Karpas-422 (cell line): ENCODE results near the gene REXO1. TPM values are rescaled to one million over a fixed set of nuclear protein-coding genes. Genes with fewer than 3 reads are reported as not detected.
A peak's percentile ranks its signal among the peaks of the same experiment; 100 is the strongest.
"Not testable (repeated sequence)": the region's sequence is repeated elsewhere in the genome, so short reads cannot be mapped to it uniquely, and the experiment has no call there.

Experiments used
- DNase-seq: peaks from one replicate; pipeline ENCODE4 v3.0.0-alpha.2; 2015
- H2AFZ ChIP-seq: fragments of 200-600 bp; sonication (generic); 2 replicates; pipeline ENCODE4 v1.6.1; 2014; ENCODE audit warnings: antibody characterized with exemption, low read length, mixed read lengths
- H3K27ac ChIP-seq: fragments of 200-600 bp; sonication (generic); 2 replicates; pipeline ENCODE4 v1.5.1; 2014; ENCODE audit warnings: mild to moderate bottlenecking, low read length, moderate library complexity
- H3K27me3 ChIP-seq: fragments of 200-600 bp; sonication (generic); 2 replicates; pipeline ENCODE4 v1.6.1; 2014; ENCODE audit warnings: low read length, mixed read lengths
- H3K36me3 ChIP-seq: fragments of 200-600 bp; sonication (generic); 2 replicates; pipeline ENCODE4 v1.6.1; 2014; ENCODE audit warnings: low read length, mixed read lengths; ENCODE audit not compliant: insufficient read depth
- H3K4me1 ChIP-seq: fragments of 200-600 bp; sonication (generic); 2 replicates; pipeline ENCODE4 v1.6.1; 2014; ENCODE audit warnings: mild to moderate bottlenecking, low read length, mixed read lengths
- H3K4me2 ChIP-seq: fragments of 200-600 bp; sonication (generic); 2 replicates; pipeline ENCODE4 v1.6.1; 2014; ENCODE audit warnings: low read length, low read depth, mild to moderate bottlenecking; ENCODE audit not compliant: poor library complexity, severe bottlenecking
- H3K4me3 ChIP-seq: fragments of 200-600 bp; sonication (generic); 2 replicates; pipeline ENCODE4 v1.5.1; 2014; ENCODE audit warnings: mild to moderate bottlenecking, antibody characterized with exemption, low read length, mixed read lengths
- H3K79me2 ChIP-seq: fragments of 200-600 bp; sonication (generic); 2 replicates; pipeline ENCODE4 v1.6.1; 2014; ENCODE audit warnings: mild to moderate bottlenecking, low read length, mixed read lengths
- H3K9ac ChIP-seq: fragments of 200-600 bp; sonication (generic); 2 replicates; pipeline ENCODE4 v1.6.0; 2014; ENCODE audit warnings: low read length
- H3K9me2 ChIP-seq: fragments of 200-600 bp; sonication (generic), shearing (Covaris generic); replicated peaks from 2 replicates; pipeline ENCODE4 v1.6.0; 2014; ENCODE audit warnings: mild to moderate bottlenecking, low read length, moderate library complexity; ENCODE audit not compliant: insufficient read depth
- H3K9me3 ChIP-seq: fragments of 300-700, 200-600 bp; sonication (generic); 2 replicates; pipeline ENCODE4 v1.6.1; 2014; ENCODE audit warnings: low read length, mixed read lengths
- H4K20me1 ChIP-seq: fragments of 200-600 bp; sonication (generic); 2 replicates; pipeline ENCODE4 v1.6.1; 2014; ENCODE audit warnings: mild to moderate bottlenecking, antibody characterized with exemption, low read length, low read depth; ENCODE audit not compliant: insufficient read depth
- total RNA-seq: library from RNA; depleted of rRNA; stranded (reverse); fragments of >200 nt; shearing (Covaris generic); gene quantifications from 2 replicates; pipeline ENCODE4 v1.2.3, GENCODE V29; 2014; ENCODE audit warnings: low replicate concordance

The REXO1 gene
- total RNA-seq, 1 experiment from 2014 or later = 15.7 TPM

DNA sequence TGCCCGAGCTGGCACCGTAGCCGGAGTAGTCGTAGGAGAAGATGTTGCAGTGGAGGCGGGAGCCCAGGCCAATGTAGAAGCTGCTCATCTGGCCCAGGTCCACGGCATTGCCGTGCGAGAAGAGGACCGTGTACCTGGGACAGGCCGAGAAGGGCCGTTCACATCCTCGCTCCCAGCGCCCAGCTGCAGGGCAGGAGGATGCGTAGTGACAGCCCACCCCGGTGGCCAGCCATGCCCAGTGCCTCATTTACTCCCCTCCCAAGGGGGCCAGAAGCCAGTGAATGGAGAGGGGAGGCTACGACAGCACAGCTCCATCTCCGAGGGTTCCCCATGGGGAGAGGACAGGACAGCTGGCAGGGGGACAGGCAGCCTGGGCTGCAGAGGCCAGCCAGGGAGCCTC, 31.7 kb upstream of the REXO1 start:
- H3K4me2 ChIP-seq, H3K9me3 ChIP-seq, H3K36me3 ChIP-seq, H3K4me3 ChIP-seq, H2AFZ ChIP-seq, H3K9ac ChIP-seq, H3K9me2 ChIP-seq, H3K27me3 ChIP-seq, H3K27ac ChIP-seq: not testable (repeated sequence)
- peaks cover 28% of the 10 kb centered on the region for H3K4me1 ChIP-seq
- DNase-seq = peak; percentile 14
- peaks cover 28% of the 10 kb centered on the region for H4K20me1 ChIP-seq
- H3K79me2 ChIP-seq = peaks cover 49% of the 10 kb centered on the region

DNA sequence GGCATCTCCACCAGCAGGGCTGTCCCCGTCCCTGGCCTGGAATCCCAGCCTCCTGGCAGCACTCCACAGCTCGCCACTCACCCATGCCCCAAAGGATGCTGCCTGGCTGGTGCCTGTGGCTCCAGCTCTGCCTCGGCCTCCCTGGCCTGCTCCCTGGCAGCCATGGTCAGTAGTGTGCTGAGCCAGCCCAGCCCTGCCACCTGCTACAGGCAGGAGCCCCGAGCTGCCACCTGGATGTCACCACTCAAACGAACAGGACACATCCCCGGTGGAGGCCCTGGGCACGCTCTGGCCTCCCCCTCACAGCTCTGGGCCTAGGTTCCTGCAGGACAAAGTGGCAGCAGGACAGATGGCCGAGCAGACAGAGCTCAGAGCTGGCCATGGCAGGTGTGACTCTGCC, 30.3 kb upstream of the REXO1 start:
- not testable (repeated sequence) for H3K9ac ChIP-seq, DNase-seq, H3K27ac ChIP-seq, H3K9me2 ChIP-seq, H3K9me3 ChIP-seq, H3K36me3 ChIP-seq, H3K4me2 ChIP-seq, H2AFZ ChIP-seq, H3K4me3 ChIP-seq, H3K27me3 ChIP-seq
- Histone ChIP-seq H3K4me1 (peaks cover 32% of the 10 kb centered on the region), H4K20me1 (peaks cover 28% of the 10 kb centered on the region), H3K79me2 (peaks cover 49% of the 10 kb centered on the region)

- H3K9ac ChIP-seq, H3K9me3 ChIP-seq, H3K4me2 ChIP-seq, H3K9me2 ChIP-seq, H3K27ac ChIP-seq, H3K27me3 ChIP-seq, H2AFZ ChIP-seq, H3K4me3 ChIP-seq, H3K36me3 ChIP-seq: not testable (repeated sequence)
- DNase-seq = peak; percentile 10
- H3K79me2 ChIP-seq = peaks cover 49% of the 10 kb centered on the region
- peaks cover 30% of the 10 kb centered on the region; the same call in 1 of the 2 replicates for H4K20me1 ChIP-seq
- peaks cover 19% of the 10 kb centered on the region for H3K4me1 ChIP-seq
Observed at GRCh38 chr19:1877280-1877660, 29.0 kb upstream of the REXO1 start.

DNA sequence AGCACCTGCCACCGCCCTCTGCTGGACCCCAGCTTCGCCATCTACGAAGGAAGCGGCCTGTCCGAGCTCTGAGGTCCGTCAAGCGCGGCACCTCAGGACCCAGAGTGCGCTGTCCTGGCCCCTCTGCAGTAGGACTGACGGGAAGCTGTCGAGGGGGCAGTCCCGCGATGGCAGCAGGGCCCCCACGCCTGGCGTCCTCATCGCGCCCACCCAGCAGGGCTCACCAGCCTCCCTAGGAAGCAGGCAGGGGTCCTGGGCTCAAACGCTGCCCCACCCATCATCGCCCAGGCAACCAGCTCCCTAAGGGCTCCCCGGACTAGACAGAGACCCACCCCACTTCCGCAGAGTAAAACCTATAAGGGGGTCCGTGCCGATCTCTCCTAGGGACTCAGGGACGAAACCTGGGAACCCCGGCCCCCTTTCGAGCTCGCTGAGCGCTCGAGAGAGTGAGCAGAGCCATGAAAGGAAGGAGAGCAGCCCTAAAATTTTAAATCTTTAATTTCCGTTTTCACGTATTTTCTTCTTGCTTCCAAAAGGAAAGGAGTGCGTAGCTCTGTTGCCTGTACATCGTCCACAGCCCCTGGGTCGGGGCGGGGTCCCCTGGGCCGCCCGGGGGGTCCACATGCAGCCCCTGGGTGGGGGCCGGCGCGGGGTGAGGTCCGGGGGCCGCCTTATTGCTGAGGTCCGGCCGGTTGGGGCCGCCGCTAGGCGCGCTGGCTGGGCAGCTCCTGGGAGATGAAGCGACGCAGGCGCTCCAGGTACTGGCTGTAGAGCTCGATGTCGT, 28.4 kb upstream of the REXO1 start:
- Histone ChIP-seq H3K4me2 (peak overlapping the region; percentile 89), H3K9ac (peak overlapping the region; percentile 94), H3K4me3 (peak overlapping the region; percentile 93; the same call in 1 of the 2 replicates), H4K20me1 (peaks cover 31% of the 10 kb centered on the region; the same call in 1 of the 2 replicates), H3K4me1 (peaks cover 18% of the 10 kb centered on the region), H3K79me2 (peaks cover 48% of the 10 kb centered on the region)
- H2AFZ ChIP-seq, H3K36me3 ChIP-seq, H3K27ac ChIP-seq, H3K9me2 ChIP-seq, H3K9me3 ChIP-seq, H3K27me3 ChIP-seq: not testable (repeated sequence)
- peak; percentile 27 for DNase-seq

DNA sequence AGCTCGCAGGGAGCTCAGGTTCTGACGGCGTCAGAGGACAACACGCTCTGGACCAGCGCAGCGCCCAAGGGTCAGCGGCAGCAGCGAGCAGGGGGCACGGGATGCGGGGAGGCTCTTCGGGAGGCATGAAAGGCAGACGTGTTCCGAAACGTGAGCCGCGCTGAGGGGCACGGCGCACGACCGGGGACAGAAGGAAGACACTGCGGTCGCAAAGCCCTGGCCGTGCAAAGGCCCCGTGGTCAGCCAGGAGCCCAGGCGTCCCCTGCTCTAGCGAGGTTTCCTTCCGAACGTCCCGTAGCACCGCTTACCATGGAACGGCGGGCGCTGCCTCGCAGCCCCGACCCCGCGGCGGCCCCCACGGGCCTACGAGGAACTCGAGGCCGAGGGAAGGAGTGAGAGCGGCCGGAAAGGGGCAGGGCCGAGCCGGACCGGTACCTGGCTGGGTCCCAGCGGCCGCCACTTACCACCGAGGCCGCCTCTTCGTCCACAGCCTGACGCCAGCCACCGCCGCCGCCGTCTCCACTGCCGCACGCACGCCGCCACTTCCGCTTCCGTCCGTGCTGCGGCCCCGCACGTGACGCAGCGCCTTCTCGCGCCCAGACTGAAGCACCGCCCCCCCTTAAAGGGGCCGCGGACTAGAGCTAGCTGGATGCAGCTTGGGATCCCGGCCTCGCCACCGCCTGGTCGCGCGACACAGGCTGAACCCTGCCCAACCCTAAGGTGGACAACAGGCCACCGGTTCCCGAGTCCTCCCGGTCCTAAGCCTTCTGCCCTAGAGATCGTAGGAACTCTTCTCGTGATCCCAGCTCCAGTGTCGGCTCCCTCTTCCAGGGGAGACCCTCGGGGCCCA, 27.6 kb upstream of the REXO1 start:
- peak overlapping the region; percentile 93 for H3K4me3 ChIP-seq
- H3K9ac ChIP-seq = peak overlapping the region; percentile 94
- peak overlapping the region; percentile 89 for H3K4me2 ChIP-seq
- H3K27me3 ChIP-seq = no peaks in the 10 kb centered on the region
- DNase-seq = peak; percentile 97
- H4K20me1 ChIP-seq = peaks cover 31% of the 10 kb centered on the region; the same call in 1 of the 2 replicates
- H3K79me2 ChIP-seq = peaks cover 55% of the 10 kb centered on the region
- H3K9me2 ChIP-seq = no peaks in the 10 kb centered on the region
- H3K9me3 ChIP-seq = no peaks in the 10 kb centered on the region
- H2AFZ ChIP-seq = no peak overlapping the region
- H3K4me1 ChIP-seq = peaks cover 18% of the 10 kb centered on the region
- H3K27ac ChIP-seq = peak overlapping the region; percentile 43; the same call in 1 of the 2 replicates
- no peaks in the 10 kb centered on the region; the same call in 1 of the 2 replicates for H3K36me3 ChIP-seq

DNA sequence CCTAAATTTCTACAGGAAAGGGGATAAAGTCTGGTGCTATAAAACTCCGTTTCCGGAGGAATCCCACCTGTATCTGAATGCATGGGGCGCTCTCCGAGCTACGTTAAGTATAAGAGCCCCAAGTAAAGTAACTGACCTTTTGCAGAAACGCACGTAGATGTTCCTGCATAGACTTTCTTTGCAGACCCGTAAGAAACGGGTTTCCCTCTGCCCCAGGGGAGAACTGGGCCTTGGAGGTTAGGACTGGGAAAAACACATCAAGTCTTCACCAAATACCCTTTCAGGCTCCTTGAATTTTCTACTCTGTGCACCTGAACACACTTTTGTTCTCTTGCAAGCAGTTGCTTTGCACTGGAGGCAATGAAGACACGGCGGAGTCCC, 27.0 kb upstream of the REXO1 start:
- H2AFZ ChIP-seq, H3K9me3 ChIP-seq, H3K36me3 ChIP-seq, H3K9me2 ChIP-seq, H3K27me3 ChIP-seq: not testable (repeated sequence)
- Histone ChIP-seq H3K27ac (peak overlapping the region; percentile 43), H3K9ac (peak overlapping the region; percentile 94), H3K4me3 (peak overlapping the region; percentile 93), H3K4me2 (peak overlapping the region; percentile 89), H4K20me1 (peaks cover 28% of the 10 kb centered on the region; the same call in 1 of the 2 replicates), H3K4me1 (peaks cover 18% of the 10 kb centered on the region), H3K79me2 (peaks cover 52% of the 10 kb centered on the region)
- DNase-seq = peak; percentile 47

GRCh38 chr19:1874554-1875185, 26.4 kb upstream of the REXO1 start:
- Histone ChIP-seq H3K27me3 (no peaks in the 10 kb centered on the region), H3K36me3 (no peaks in the 10 kb centered on the region; the same call in 1 of the 2 replicates), H3K4me1 (peaks cover 18% of the 10 kb centered on the region), H2AFZ (no peak overlapping the region), H3K27ac (peak overlapping the region; percentile 43), H3K79me2 (peaks cover 51% of the 10 kb centered on the region), H4K20me1 (peaks cover 28% of the 10 kb centered on the region; the same call in 1 of the 2 replicates), H3K9me2 (no peaks in the 10 kb centered on the region), H3K4me3 (peak overlapping the region; percentile 93), H3K9ac (peak overlapping the region; percentile 94), H3K9me3 (no peaks in the 10 kb centered on the region), H3K4me2 (peak overlapping the region; percentile 89)
- DNase-seq = peak; percentile 64
